NCI-H69 (cell line): ENCODE results near the gene TENM3.

Experiments
- DNase-seq: peaks from one replicate; lab custom pipeline; 2025; lab: John Stamatoyannopoulos, UW

The TENM3 gene

GRCh38 chr4:182291175-182291574 is 48.0 kb downstream of the TENM3 start:
- DNase-seq = no peak

GRCh38 chr4:182291597-182292270 is 48.5 kb downstream of the TENM3 start:
- no peak for DNase-seq

GRCh38 chr4:182292612-182293011 is 49.4 kb downstream of the TENM3 start:
- no peak for DNase-seq

- no peak for DNase-seq
Observed at GRCh38 chr4:182293691-182294255, 50.6 kb downstream of the TENM3 start.

- no peak for DNase-seq
Observed at GRCh38 chr4:182294451-182294850, 51.2 kb downstream of the TENM3 start.

GRCh38 chr4:182297659-182298058 is 54.5 kb downstream of the TENM3 start:
- DNase-seq = no peak

- no peak for DNase-seq
Observed at GRCh38 chr4:182301736-182302135, 58.5 kb downstream of the TENM3 start.

GRCh38 chr4:182303847-182304246 is 60.6 kb downstream of the TENM3 start:
- no peak for DNase-seq

GRCh38 chr4:182306792-182307507 is 63.7 kb downstream of the TENM3 start:
- DNase-seq = peak; percentile 89

- DNase-seq = peak; percentile 5
Observed at GRCh38 chr4:182307746-182308145, 64.5 kb downstream of the TENM3 start.

GRCh38 chr4:182309877-182310276 is 66.7 kb downstream of the TENM3 start:
- DNase-seq = no peak

GRCh38 chr4:182310316-182310715 is 67.1 kb downstream of the TENM3 start:
- no peak for DNase-seq

- DNase-seq = no peak
Observed at GRCh38 chr4:182310962-182311361, 67.8 kb downstream of the TENM3 start.

GRCh38 chr4:182314537-182314936 is 71.3 kb downstream of the TENM3 start:
- no peak for DNase-seq

- DNase-seq = no peak
Observed at GRCh38 chr4:182318256-182318655, 75.1 kb downstream of the TENM3 start.

- DNase-seq = no peak
Observed at GRCh38 chr4:182320092-182320491, 76.9 kb downstream of the TENM3 start.

- DNase-seq = no peak
Observed at GRCh38 chr4:182320580-182320979, 77.4 kb downstream of the TENM3 start.

GRCh38 chr4:182324282-182324681 is 81.1 kb downstream of the TENM3 start:
- DNase-seq = no peak

- no peak for DNase-seq
Observed at GRCh38 chr4:182325397-182325796, 82.2 kb downstream of the TENM3 start.

- no peak for DNase-seq
Observed at GRCh38 chr4:182325848-182326255, 82.7 kb downstream of the TENM3 start.

- no peak for DNase-seq
Observed at GRCh38 chr4:182328505-182328904, 85.3 kb downstream of the TENM3 start.

GRCh38 chr4:182337366-182337765 is 94.2 kb downstream of the TENM3 start:
- no peak for DNase-seq

- no peak for DNase-seq
Observed at GRCh38 chr4:182338063-182338462, 94.9 kb downstream of the TENM3 start.
